Measurements from ENCODE around the gene KCNQ1. TPM values are rescaled to one million over a fixed set of nuclear protein-coding genes. Genes with fewer than 3 reads are reported as not detected.

The KCNQ1 gene
- total RNA-seq, 1 experiment from 2014 or later = 2.3 TPM

DNA sequence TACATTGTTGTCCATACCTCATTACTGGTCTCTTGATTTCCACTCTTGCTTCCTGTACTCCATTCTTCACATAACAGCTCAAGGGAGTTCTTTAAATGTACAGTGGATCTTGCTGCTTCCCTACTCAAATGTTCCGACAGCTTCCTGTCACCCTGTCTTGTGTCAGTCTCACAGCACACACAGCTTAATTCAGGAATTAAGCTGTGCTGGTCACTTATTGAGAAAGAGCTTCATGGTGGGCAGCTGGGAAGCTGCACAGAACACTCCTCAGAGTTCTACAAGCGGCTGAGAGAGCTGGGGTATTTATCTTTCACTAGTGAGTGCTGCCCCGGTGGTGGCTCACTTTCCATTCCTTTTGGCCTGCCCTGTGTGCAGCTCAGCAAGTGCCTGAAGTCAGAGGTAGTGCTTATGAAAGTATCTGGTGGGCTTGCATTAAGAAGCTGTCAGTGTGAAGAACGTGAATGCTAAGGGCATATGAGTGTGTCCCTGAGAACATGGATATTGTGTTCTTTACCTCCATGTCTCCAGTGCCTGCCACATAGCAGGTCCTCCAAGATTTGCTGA lies 206.3 kb downstream of the KCNQ1 start:
- H3K9me3 ChIP-seq (ENCODE audit: control insufficient read depth, low read depth, low read length) = peaks cover 54% of the 10 kb centered on the region

More for the DNA sequence above, 206.3 kb downstream of the KCNQ1 start:
- Histone ChIP-seq H3T11ph (ENCODE audit: low read length) (no peak overlapping the region), H3K4me1 (ENCODE audit: insufficient read depth, low read length) (no peaks in the 10 kb centered on the region), H2BK5ac (ENCODE audit: insufficient read length, low read length) (no peak overlapping the region), H3K14ac (ENCODE audit: insufficient read depth, low read length) (no peak overlapping the region), H4K20me1 (ENCODE audit: control insufficient read depth, insufficient read depth, insufficient read length) (no peaks in the 10 kb centered on the region), H3K23me2 (ENCODE audit: insufficient read length, low read depth, low read length, poor library complexity, severe bottlenecking) (no peaks in the 10 kb centered on the region), H3K27ac (ENCODE audit: insufficient read length, low read depth, low read length) (no peak overlapping the region), H4K8ac (replicated peaks; ENCODE audit: insufficient read length, low read depth, low read length) (no peak overlapping the region), H2AFZ (ENCODE audit: low read length) (no peak overlapping the region), H3K79me1 (ENCODE audit: insufficient read depth, low read depth, low read length, poor library complexity, severe bottlenecking) (no peaks in the 10 kb centered on the region), H2AK5ac (ENCODE audit: insufficient read length, low read length) (no peak overlapping the region), H2BK20ac (ENCODE audit: low read depth, low read length, poor library complexity, severe bottlenecking) (no peak overlapping the region), H3K23ac (ENCODE audit: insufficient read length, low read depth, low read length) (no peak overlapping the region), H2BK15ac (ENCODE audit: low read depth, low read length) (no peak overlapping the region), H3K27me3 (ENCODE audit: insufficient read depth, low read length) (peaks cover 12% of the 10 kb centered on the region; the same call in 1 of the 2 replicates), H3K56ac (ENCODE audit: insufficient read length, low read depth, low read length) (no peak overlapping the region), H2BK120ac (ENCODE audit: low read depth, low read length, poor library complexity, severe bottlenecking) (no peak overlapping the region), H3K79me2 (ENCODE audit: insufficient read depth, low read length) (no peaks in the 10 kb centered on the region), H4K91ac (ENCODE audit: insufficient read length, low read depth, low read length) (no peak overlapping the region), H3K4me2 (ENCODE audit: insufficient read depth, insufficient read length, low read length) (no peak overlapping the region), H4K5ac (ENCODE audit: insufficient read length, low read depth, low read length) (no peak overlapping the region), H3K4ac (ENCODE audit: low read depth, low read length) (no peak overlapping the region), H2BK12ac (ENCODE audit: insufficient read length, low read depth, low read length) (no peak overlapping the region), H3K18ac (ENCODE audit: insufficient read length, low read depth, low read length) (no peak overlapping the region), H3K9ac (ENCODE audit: extremely low read depth, insufficient read length, low read length) (no peak overlapping the region)
- no peak overlapping the region for H3K27ac Mint-ChIP-seq
- H3K36me3 Mint-ChIP-seq (ENCODE audit: insufficient read depth in 1 of 3, low read depth in 3 of 3) = peaks cover 45 to 53% (median 51%) of the 10 kb centered on the region in 3 experiments
- peaks cover 90 to 98% of the 10 kb centered on the region in 2 experiments for H3K9me3 Mint-ChIP-seq
- WGBS (ENCODE audit: extremely low coverage, insufficient read length, low lambda C conversion rate) = no CpG with 5 or more reads among the region's 4 CpGs
- TF ChIP-seq, protein P1, sequence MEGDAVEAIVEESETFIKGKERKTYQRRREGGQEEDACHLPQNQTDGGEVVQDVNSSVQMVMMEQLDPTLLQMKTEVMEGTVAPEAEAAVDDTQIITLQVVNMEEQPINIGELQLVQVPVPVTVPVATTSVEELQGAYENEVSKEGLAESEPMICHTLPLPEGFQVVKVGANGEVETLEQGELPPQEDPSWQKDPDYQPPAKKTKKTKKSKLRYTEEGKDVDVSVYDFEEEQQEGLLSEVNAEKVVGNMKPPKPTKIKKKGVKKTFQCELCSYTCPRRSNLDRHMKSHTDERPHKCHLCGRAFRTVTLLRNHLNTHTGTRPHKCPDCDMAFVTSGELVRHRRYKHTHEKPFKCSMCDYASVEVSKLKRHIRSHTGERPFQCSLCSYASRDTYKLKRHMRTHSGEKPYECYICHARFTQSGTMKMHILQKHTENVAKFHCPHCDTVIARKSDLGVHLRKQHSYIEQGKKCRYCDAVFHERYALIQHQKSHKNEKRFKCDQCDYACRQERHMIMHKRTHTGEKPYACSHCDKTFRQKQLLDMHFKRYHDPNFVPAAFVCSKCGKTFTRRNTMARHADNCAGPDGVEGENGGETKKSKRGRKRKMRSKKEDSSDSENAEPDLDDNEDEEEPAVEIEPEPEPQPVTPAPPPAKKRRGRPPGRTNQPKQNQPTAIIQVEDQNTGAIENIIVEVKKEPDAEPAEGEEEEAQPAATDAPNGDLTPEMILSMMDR (conservative IDR thresholded peaks at IDR 0.05) = no peak
- DNase-seq = no peak
- H3K4me1 Mint-ChIP-seq = peaks cover 5 to 10% of the 10 kb centered on the region in 2 experiments; a peak in 3 of 4 replicates
- no peak overlapping the region for H3K4me3 Mint-ChIP-seq
- peaks cover 93% of the 10 kb centered on the region for H3K27me3 Mint-ChIP-seq (ENCODE audit: low read depth)

Measured in H9 (cell line).